Measurements from ENCODE around the gene KLK12. TPM values are rescaled to one million over a fixed set of nuclear protein-coding genes. Genes with fewer than 3 reads are reported as not detected.

The KLK12 gene
- total and polyA plus RNA-seq, 2 donors (not counting 3 experiments of a cell fraction or from before 2014, with no cell fraction given), result not detected

GRCh38 chr19:51070334-51071094 is 35.7 kb upstream of the KLK12 start:
- Histone ChIP-seq H3K79me2 (ENCODE audit: control insufficient read depth, insufficient read depth, low read length) (no peaks in the 10 kb centered on the region), H3K4me3 (replicated peaks in 1 of 3; ENCODE audit: insufficient read depth in 1 of 3, low read depth in 1 of 3, low read length in 3 of 3) (no peak overlapping the region), H3K27me3 (ENCODE audit: control insufficient read depth in 2 of 2, insufficient read depth in 2 of 2, low read length in 2 of 2) (no peaks in the 10 kb centered on the region), H2AFZ (ENCODE audit: low read depth, low read length) (no peak overlapping the region), H3K9me3 (replicated peaks; ENCODE audit: control insufficient read depth, insufficient read depth, low read length) (no peaks in the 10 kb centered on the region), H3K27ac (ENCODE audit: insufficient read depth, low read depth, low read length) (no peak overlapping the region), H4K20me1 (replicated peaks; ENCODE audit: control insufficient read depth, extremely low read depth, insufficient read depth, low read length) (no peaks in the 10 kb centered on the region), H3K9ac (replicated peaks; ENCODE audit: extremely low read depth, insufficient read depth, low read length) (no peak overlapping the region), H3K9me1 (replicated peaks; ENCODE audit: control insufficient read depth, extremely low read depth, insufficient read depth, low read length) (no peaks in the 10 kb centered on the region), H3K36me3 (ENCODE audit: control insufficient read depth in 2 of 2, extremely low read depth in 1 of 2, insufficient read depth in 2 of 2, low read length in 2 of 2) (no peaks in the 10 kb centered on the region), H3K4me2 (ENCODE audit: insufficient read depth, low read length) (no peak overlapping the region), H3K4me1 (ENCODE audit: control insufficient read depth, extremely low read depth, insufficient read depth, low read length) (no peaks in the 10 kb centered on the region)
- CTCF ChIA-PET, result no interaction called here
- POLR2A ChIA-PET, result no interaction called here
- FAIRE-seq (no peak), DNase-seq (ENCODE audit: low read depth, low spot score) (no peak)
- TF ChIP-seq FOS (IDR thresholded peaks at IDR 0.05; ENCODE audit: borderline replicate concordance, insufficient read depth, low read length) (no peak), CTCF (IDR thresholded peaks at IDR 0.05; ENCODE audit: extremely low read depth in 1 of 2, insufficient read depth in 1 of 2, low read depth in 1 of 2, low read length in 2 of 2) (no peak), POLR2A (IDR thresholded peaks at IDR 0.05; ENCODE audit: low read depth, low read length) (no peak), MYC (IDR thresholded peaks at IDR 0.05; ENCODE audit: low read depth, low read length) (no peak)
- intact Hi-C loops (cut with micrococcal nuclease), result no loop called here
- dilution Hi-C loops (cut with MboI; ENCODE audit: extremely low pct_ligation_motif_present, low sequenced_read_pairs), result no loop called here
- BruUV-seq (replicated peaks), result no TSS peak

Measured in endothelial cell of umbilical vein (primary cell).